Heart left ventricle (tissue), 13 donors: ENCODE results near the gene RBMXL2.

Source experiments
- CTCF ChIP-seq, 12 donors: fragments of 200-600 bp; sonication (generic) in 4 of 12; IDR thresholded peaks; one replicate each; pipeline versions ENCODE4 v1.5.0 to v1.8.0; 2018 to 2022; ENCODE audit warnings: antibody characterized with exemption in 12 of 12, mild to moderate bottlenecking in 5 of 12
- POLR2A ChIP-seq, 2 donors: fragments of 450-650 bp; IDR thresholded peaks; one replicate each; pipeline ENCODE4 v1.6.1; 2017; ENCODE audit warnings: antibody characterized with exemption in 2 of 2, mild to moderate bottlenecking in 2 of 2, moderate library complexity in 2 of 2
- donor health status: ischemic (EF 13 %, LVEDD 7.1; RV severe dilation, severe dysfunction).
- donor health status: DM: no; HTN: yes; CAD: no.
- donor health status: DM: no; HTN: no; CAD: no.
- donor health status: ischemic (EF 25% LVEDD 6.9; RV normal size, moderate dysfunction).
- donor health status: ischemic (EF 25% LVEDD 5.7; RV mildly dilated, moderate dysfunction).
- donor health status: ischemic (EF 35%, LVEDD 5.7; RV mildly dilated, moderate dysfunction).
- donor health status: nonischemic (EF 11% LVEDD 7.7; RV severe dilation, severe dysfunction).
- donor health status: DM: yes; HTN: yes; CAD: no.
- donor health status: PGD.
- donor health status: ischemic (EF 29% LVEDD 5.4; RV normal size, mild dysfunction).
- donor health status: nonischemic (EF 23%, LVEDD 6.1; RV moderate dilation, normal function).

- TF ChIP-seq CTCF (IDR thresholded peaks at IDR 0.05) (no peak), POLR2A (IDR thresholded peaks at IDR 0.05) (no peak)
These were observed 792 bp downstream of the RBMXL2 start for GRCh38 chr11:7089328-7090251.
